ENCODE results near the gene MYBPC2. TPM values are rescaled to one million over a fixed set of nuclear protein-coding genes. Genes with fewer than 3 reads are reported as not detected.
"Not testable (repeated sequence)": the region's sequence is repeated elsewhere in the genome, so short reads cannot be mapped to it uniquely, and the experiment has no call there.

Gene MYBPC2
- total RNA-seq, 4 donors from 2014 or later, result 0.29 TPM; not detected in 3

DNA sequence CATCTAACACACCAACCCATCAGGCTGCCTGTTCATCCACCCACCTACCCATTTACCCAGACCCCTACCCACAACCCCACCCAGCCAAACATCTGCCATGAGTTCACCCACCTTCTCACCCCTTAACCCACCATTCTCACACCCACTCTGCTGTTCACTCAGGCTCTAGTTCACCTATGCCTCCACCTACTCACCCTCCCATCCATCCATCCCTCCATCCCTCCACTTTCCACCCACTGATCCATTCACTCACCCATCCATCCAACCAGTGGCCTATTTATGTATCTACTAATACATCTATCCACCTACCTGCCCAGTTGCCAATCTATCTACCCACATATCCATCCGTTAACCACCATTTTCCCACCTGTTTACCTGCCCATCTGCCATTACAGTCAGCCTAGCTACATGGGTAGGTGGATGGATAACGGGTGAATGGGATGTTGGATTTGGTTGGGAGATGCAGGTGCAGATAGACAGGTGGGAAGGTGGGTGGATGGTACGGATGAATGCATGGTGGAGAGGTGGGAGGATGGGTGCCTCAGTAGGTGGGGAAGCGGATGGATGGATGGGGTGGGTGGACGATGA is 5.3 kb downstream of the MYBPC2 start:
- Histone ChIP-seq H3K4me1 (no peaks in the 10 kb centered on the region), H3K36me3 (no peaks in the 10 kb centered on the region), H3K4me3 (no peak overlapping the region), H3K27ac (no peak overlapping the region), H3K9me3 (no peaks in the 10 kb centered on the region), H3K27me3 (peaks cover 29% of the 10 kb centered on the region)
- DNase-seq (ENCODE audit: low spot score in 2 of 2), result no peak
- 85% methylated on average over 5 of the region's 5 CpGs for WGBS
- no peak for TF ChIP-seq POLR2AphosphoS5 (IDR thresholded peaks at IDR 0.05)
- TF ChIP-seq EP300 (IDR thresholded peaks at IDR 0.05), result no peak
- TF ChIP-seq POLR2A (IDR thresholded peaks at IDR 0.05), result no peak
- TF ChIP-seq, protein P1, sequence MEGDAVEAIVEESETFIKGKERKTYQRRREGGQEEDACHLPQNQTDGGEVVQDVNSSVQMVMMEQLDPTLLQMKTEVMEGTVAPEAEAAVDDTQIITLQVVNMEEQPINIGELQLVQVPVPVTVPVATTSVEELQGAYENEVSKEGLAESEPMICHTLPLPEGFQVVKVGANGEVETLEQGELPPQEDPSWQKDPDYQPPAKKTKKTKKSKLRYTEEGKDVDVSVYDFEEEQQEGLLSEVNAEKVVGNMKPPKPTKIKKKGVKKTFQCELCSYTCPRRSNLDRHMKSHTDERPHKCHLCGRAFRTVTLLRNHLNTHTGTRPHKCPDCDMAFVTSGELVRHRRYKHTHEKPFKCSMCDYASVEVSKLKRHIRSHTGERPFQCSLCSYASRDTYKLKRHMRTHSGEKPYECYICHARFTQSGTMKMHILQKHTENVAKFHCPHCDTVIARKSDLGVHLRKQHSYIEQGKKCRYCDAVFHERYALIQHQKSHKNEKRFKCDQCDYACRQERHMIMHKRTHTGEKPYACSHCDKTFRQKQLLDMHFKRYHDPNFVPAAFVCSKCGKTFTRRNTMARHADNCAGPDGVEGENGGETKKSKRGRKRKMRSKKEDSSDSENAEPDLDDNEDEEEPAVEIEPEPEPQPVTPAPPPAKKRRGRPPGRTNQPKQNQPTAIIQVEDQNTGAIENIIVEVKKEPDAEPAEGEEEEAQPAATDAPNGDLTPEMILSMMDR (IDR thresholded peaks at IDR 0.05), result no peak

GRCh38 chr19:50439130-50439529 is 6.4 kb downstream of the MYBPC2 start:
- 42% methylated on average over 2 of the region's 2 CpGs for WGBS
- not testable (repeated sequence) for DNase-seq (ENCODE audit: low spot score in 2 of 2); H3K9me3 ChIP-seq

GRCh38 chr19:50444059-50444458 is 11.4 kb downstream of the MYBPC2 start:
- Histone ChIP-seq H3K36me3 (no peaks in the 10 kb centered on the region), H3K9me3 (no peaks in the 10 kb centered on the region), H3K4me1 (no peaks in the 10 kb centered on the region), H3K27me3 (no peaks in the 10 kb centered on the region), H3K27ac (no peak overlapping the region), H3K4me3 (no peak overlapping the region)
- 77% methylated on average over 1 of the region's 1 CpG for WGBS
- TF ChIP-seq POLR2A (IDR thresholded peaks at IDR 0.05) (no peak), POLR2AphosphoS5 (IDR thresholded peaks at IDR 0.05) (no peak), EP300 (IDR thresholded peaks at IDR 0.05) (no peak)
- TF ChIP-seq, protein P1 (IDR thresholded peaks at IDR 0.05), result no peak
- DNase-seq (ENCODE audit: low spot score in 2 of 2), result no peak

More at GRCh38 chr19:50439130-50439529, 6.4 kb downstream of the MYBPC2 start:
- peaks cover 20% of the 10 kb centered on the region for H3K27me3 ChIP-seq
- H3K4me3 ChIP-seq, H3K4me1 ChIP-seq, H3K27ac ChIP-seq, H3K36me3 ChIP-seq: not testable (repeated sequence)

DNA sequence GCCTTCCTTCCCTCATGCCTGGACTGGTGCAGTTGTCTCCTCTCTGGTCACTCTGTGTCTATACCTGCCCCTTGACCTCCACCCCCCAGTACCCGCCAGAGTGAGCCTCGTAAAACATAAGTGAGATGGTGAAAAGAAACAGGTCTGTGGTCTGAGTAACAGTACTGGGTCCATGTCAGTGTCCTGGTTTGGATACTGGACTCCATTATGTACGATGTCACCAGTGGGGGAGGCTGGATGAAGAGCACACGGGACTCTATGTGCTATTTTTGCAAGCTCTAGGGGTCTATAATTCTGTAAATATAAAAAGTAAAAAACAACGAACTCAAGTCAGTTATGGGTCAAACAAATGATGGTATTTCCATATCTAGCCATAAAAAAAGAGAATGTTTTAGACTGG is 14.4 kb downstream of the MYBPC2 start:
- Histone ChIP-seq H3K9me3 (no peaks in the 10 kb centered on the region), H3K4me3 (no peak overlapping the region), H3K4me1 (no peaks in the 10 kb centered on the region), H3K27ac (no peak overlapping the region), H3K36me3 (no peaks in the 10 kb centered on the region), H3K27me3 (peaks cover 22% of the 10 kb centered on the region)
- WGBS, result 84% methylated on average over 5 of the region's 5 CpGs
- TF ChIP-seq, protein P1 (IDR thresholded peaks at IDR 0.05), result no peak
- TF ChIP-seq POLR2AphosphoS5 (IDR thresholded peaks at IDR 0.05) (no peak), EP300 (IDR thresholded peaks at IDR 0.05) (no peak), POLR2A (IDR thresholded peaks at IDR 0.05) (no peak)
- no peak for DNase-seq (ENCODE audit: low spot score in 2 of 2)

GRCh38 chr19:50447750-50448149 is 15.1 kb downstream of the MYBPC2 start:
- TF ChIP-seq POLR2AphosphoS5 (IDR thresholded peaks at IDR 0.05) (no peak), POLR2A (IDR thresholded peaks at IDR 0.05) (no peak), EP300 (IDR thresholded peaks at IDR 0.05) (no peak)
- TF ChIP-seq, protein P1 (IDR thresholded peaks at IDR 0.05), result no peak
- H3K4me3 ChIP-seq, result no peak overlapping the region
- DNase-seq (ENCODE audit: low spot score in 2 of 2), result no peak
- 95% methylated on average over 10 of the region's 10 CpGs for WGBS
- no peaks in the 10 kb centered on the region for H3K4me1 ChIP-seq
- no peak overlapping the region for H3K27ac ChIP-seq
- peaks cover 22% of the 10 kb centered on the region for H3K27me3 ChIP-seq
- no peaks in the 10 kb centered on the region for H3K9me3 ChIP-seq
- no peaks in the 10 kb centered on the region for H3K36me3 ChIP-seq

Measured in suprapubic skin (tissue), 4 donors.